NB4 (cell line): ENCODE measurements around the gene MS4A4A.

ENCODE experiments used
- POLR2A ChIP-seq: IDR thresholded peaks from 2 replicates; pipeline ENCODE4 v1.6.1; 2011; ENCODE audit warnings: mild to moderate bottlenecking; ENCODE audit not compliant: insufficient read length; ENCODE audit errors: extremely low read depth
- TF ChIP-seq, protein P1 (sequence below): IDR thresholded peaks from one replicate; pipeline ENCODE4 v1.5.1; 2012; ENCODE audit warnings: low read depth, low read length

DNA sequence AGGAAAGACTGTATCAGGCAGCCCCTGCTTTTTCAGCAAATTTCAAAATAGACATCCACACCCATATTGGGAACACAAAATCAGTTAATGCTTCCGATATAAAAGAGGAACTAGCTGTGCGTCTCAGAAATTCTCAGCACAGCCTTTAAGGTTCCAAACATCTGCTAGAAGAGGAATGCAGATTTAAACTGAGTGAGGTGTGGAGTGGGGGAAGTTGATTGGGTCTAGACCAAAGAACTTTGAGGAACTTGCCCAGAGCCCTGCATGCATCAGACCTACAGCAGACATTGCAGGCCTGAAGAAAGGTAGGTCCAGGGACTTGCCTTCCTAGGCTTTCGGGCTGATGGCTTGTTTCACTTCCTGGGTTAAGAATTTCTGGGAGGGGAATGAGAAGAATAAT lies at the start of gene MS4A4A:
- TF ChIP-seq, protein P1, sequence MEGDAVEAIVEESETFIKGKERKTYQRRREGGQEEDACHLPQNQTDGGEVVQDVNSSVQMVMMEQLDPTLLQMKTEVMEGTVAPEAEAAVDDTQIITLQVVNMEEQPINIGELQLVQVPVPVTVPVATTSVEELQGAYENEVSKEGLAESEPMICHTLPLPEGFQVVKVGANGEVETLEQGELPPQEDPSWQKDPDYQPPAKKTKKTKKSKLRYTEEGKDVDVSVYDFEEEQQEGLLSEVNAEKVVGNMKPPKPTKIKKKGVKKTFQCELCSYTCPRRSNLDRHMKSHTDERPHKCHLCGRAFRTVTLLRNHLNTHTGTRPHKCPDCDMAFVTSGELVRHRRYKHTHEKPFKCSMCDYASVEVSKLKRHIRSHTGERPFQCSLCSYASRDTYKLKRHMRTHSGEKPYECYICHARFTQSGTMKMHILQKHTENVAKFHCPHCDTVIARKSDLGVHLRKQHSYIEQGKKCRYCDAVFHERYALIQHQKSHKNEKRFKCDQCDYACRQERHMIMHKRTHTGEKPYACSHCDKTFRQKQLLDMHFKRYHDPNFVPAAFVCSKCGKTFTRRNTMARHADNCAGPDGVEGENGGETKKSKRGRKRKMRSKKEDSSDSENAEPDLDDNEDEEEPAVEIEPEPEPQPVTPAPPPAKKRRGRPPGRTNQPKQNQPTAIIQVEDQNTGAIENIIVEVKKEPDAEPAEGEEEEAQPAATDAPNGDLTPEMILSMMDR, result no peak
- TF ChIP-seq POLR2A, result no peak
